Embryonic facial prominence (tissue), 1 donor: Measurements from ENCODE around the gene TIGD1.
"Not testable (repeated sequence)": the region's sequence is repeated elsewhere in the genome, so short reads cannot be mapped to it uniquely, and the experiment has no call there.

ENCODE experiments used
- DNase-seq: peaks from one replicate; pipeline ENCODE4 v3.0.0-alpha.2; 2016; ENCODE audit errors: extremely low spot score

The TIGD1 gene

GRCh38 chr2:232539298-232540231 lies 10.8 kb downstream of the TIGD1 start, which contains the start of gene CHRNG:
Gene CHRNG (plus strand): TSS chr2:232539692. CDS start chr2:232539748, 56 bp downstream.
- DNase-seq, result no peak

- no peak for DNase-seq
These were observed 11.7 kb downstream of the TIGD1 start for GRCh38 chr2:232538671-232539070.

GRCh38 chr2:232537499-232537898 lies 12.9 kb downstream of the TIGD1 start:
- no peak for DNase-seq

GRCh38 chr2:232537079-232537478 lies 13.3 kb downstream of the TIGD1 start:
- no peak for DNase-seq

GRCh38 chr2:232535761-232536530 lies 14.4 kb downstream of the TIGD1 start:
- no peak for DNase-seq

GRCh38 chr2:232534940-232535651 lies 15.3 kb downstream of the TIGD1 start:
- DNase-seq, result no peak

GRCh38 chr2:232533944-232534710 lies 16.2 kb downstream of the TIGD1 start:
- DNase-seq, result no peak

- DNase-seq, result not testable (repeated sequence)
These were observed 17.5 kb downstream of the TIGD1 start for GRCh38 chr2:232532821-232533220.

- DNase-seq, result no peak
These were observed 17.9 kb downstream of the TIGD1 start for GRCh38 chr2:232532419-232532818.

GRCh38 chr2:232530626-232531260 lies 19.6 kb downstream of the TIGD1 start:
- DNase-seq, result no peak

- no peak for DNase-seq
These were observed 20.4 kb downstream of the TIGD1 start for GRCh38 chr2:232529806-232530547.

GRCh38 chr2:232528746-232529460 lies 21.5 kb downstream of the TIGD1 start:
- DNase-seq, result no peak

- DNase-seq, result no peak
These were observed 22.4 kb downstream of the TIGD1 start for GRCh38 chr2:232527905-232528470.

GRCh38 chr2:232526372-232526941 lies 23.9 kb downstream of the TIGD1 start:
- DNase-seq, result no peak

GRCh38 chr2:232525791-232526371 lies 24.5 kb downstream of the TIGD1 start, which contains the start of gene CHRND:
Gene CHRND (plus strand): TSS chr2:232526160. CDS start chr2:232526216, 56 bp downstream.
- no peak for DNase-seq

- DNase-seq, result no peak
These were observed 25.2 kb downstream of the TIGD1 start for GRCh38 chr2:232525199-232525598.

GRCh38 chr2:232524771-232525170 lies 25.6 kb downstream of the TIGD1 start:
- DNase-seq, result no peak
